ENCODE results near the gene ZNF431. TPM values are rescaled to one million over a fixed set of nuclear protein-coding genes. Genes with fewer than 3 reads are reported as not detected.

The ZNF431 gene
- polyA plus RNA-seq, 1 of the 3 experiments (the other 2 are of a cell fraction), result 2.4 TPM

DNA sequence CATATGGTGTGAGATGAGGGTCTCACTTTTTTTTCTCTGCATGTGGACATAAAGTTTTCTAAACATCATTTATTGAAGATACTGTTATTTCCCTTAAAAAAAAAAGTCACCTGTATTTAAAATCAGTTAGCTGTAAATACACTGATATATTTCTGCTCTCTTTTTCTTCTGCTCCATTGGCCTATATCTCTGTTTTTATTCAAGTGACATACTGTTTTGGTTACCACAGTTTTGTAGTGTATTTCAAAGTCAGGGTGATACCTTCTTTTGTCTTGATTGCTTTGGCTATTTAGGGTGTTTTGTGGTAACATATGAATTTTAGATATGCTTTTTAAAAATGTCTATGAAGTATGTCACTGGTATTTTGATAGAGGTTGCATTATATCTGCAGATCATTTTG is 15.8 kb upstream of the ZNF431 start:
- Histone ChIP-seq H3K4me1 (ENCODE audit: control insufficient read depth in 1 of 2, insufficient read depth in 2 of 2, low read depth in 1 of 2, low read length in 1 of 2) (no peaks in the 10 kb centered on the region), H4K20me1 (ENCODE audit: insufficient read depth) (no peaks in the 10 kb centered on the region), H3F3A (replicated peaks; ENCODE audit: insufficient read depth) (no peaks in the 10 kb centered on the region), H2AFZ (ENCODE audit: low read depth) (no peak overlapping the region), H3K27me3 (ENCODE audit: insufficient read depth) (no peaks in the 10 kb centered on the region), H3K4me2 (no peak overlapping the region), H3K79me2 (ENCODE audit: insufficient read depth) (no peaks in the 10 kb centered on the region), H3K36me3 (replicated peaks in 1 of 2; ENCODE audit: control insufficient read depth in 1 of 2, insufficient read depth in 2 of 2, low read length in 1 of 2) (peaks cover 0 to 14% of the 10 kb centered on the region in 2 experiments), H3K9me2 (no peaks in the 10 kb centered on the region), H3K27ac (ENCODE audit: low read depth in 2 of 2, low read length in 1 of 2) (no peak overlapping the region), H3K9ac (no peak overlapping the region), H3K4me3 (ENCODE audit: low read depth in 2 of 2, low read length in 1 of 2) (no peak overlapping the region), H3K9me3 (peaks cover 10% of the 10 kb centered on the region; the same call in 1 of the 2 replicates)
- CTCF ChIA-PET, result no interaction called here
- TF ChIP-seq TCF12 (IDR thresholded peaks at IDR 0.05), result no peak
- TF ChIP-seq GABPA (IDR thresholded peaks at IDR 0.05; ENCODE audit: low read depth), result no peak
- no peak for TF ChIP-seq POLR2AphosphoS5 (IDR thresholded peaks at IDR 0.05; ENCODE audit: low read depth, low read length)
- TF ChIP-seq RCOR1 (IDR thresholded peaks at IDR 0.05; ENCODE audit: low read length), result no peak
- TF ChIP-seq, protein P1, sequence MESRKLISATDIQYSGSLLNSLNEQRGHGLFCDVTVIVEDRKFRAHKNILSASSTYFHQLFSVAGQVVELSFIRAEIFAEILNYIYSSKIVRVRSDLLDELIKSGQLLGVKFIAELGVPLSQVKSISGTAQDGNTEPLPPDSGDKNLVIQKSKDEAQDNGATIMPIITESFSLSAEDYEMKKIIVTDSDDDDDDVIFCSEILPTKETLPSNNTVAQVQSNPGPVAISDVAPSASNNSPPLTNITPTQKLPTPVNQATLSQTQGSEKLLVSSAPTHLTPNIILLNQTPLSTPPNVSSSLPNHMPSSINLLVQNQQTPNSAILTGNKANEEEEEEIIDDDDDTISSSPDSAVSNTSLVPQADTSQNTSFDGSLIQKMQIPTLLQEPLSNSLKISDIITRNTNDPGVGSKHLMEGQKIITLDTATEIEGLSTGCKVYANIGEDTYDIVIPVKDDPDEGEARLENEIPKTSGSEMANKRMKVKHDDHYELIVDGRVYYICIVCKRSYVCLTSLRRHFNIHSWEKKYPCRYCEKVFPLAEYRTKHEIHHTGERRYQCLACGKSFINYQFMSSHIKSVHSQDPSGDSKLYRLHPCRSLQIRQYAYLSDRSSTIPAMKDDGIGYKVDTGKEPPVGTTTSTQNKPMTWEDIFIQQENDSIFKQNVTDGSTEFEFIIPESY (IDR thresholded peaks at IDR 0.05; ENCODE audit: borderline replicate concordance, low read depth), result no peak
- no peak for DNase-seq
- POLR2A ChIA-PET, result no interaction called here

DNA sequence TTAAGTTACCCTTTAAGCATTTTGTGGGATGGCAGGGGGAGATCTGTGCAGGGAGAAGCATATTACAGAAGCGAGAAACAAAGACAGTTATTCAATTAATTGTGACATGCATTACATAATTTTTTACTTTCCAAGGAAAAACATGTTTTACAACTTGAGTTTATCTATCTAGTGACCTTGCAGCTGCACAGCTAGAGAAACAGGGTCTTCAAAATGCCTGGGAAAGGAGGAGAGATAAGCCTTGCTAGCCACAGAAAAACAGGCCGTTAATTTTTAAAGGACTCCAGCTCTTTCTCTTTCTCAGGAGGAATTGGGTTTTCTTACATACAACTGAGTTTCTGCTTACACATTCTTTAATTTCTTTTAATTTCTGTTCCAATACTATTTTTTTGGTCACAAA is 14.8 kb upstream of the ZNF431 start:
- Histone ChIP-seq H3K36me3 (replicated peaks in 1 of 2; ENCODE audit: control insufficient read depth in 1 of 2, insufficient read depth in 2 of 2, low read length in 1 of 2) (peaks cover 0 to 9% of the 10 kb centered on the region in 2 experiments), H3K9me3 (peaks cover 10% of the 10 kb centered on the region; the same call in 1 of the 2 replicates), H4K20me1 (ENCODE audit: insufficient read depth) (no peaks in the 10 kb centered on the region), H3K79me2 (ENCODE audit: insufficient read depth) (no peaks in the 10 kb centered on the region), H3K4me2 (no peak overlapping the region), H3K9me2 (no peaks in the 10 kb centered on the region), H3K27ac (ENCODE audit: low read depth in 2 of 2, low read length in 1 of 2) (no peak overlapping the region), H3F3A (replicated peaks; ENCODE audit: insufficient read depth) (no peaks in the 10 kb centered on the region), H3K4me3 (ENCODE audit: low read depth in 2 of 2, low read length in 1 of 2) (no peak overlapping the region), H3K27me3 (ENCODE audit: insufficient read depth) (no peaks in the 10 kb centered on the region), H3K4me1 (ENCODE audit: control insufficient read depth in 1 of 2, insufficient read depth in 2 of 2, low read depth in 1 of 2, low read length in 1 of 2) (no peaks in the 10 kb centered on the region), H3K9ac (no peak overlapping the region), H2AFZ (ENCODE audit: low read depth) (no peak overlapping the region)
- no peak for TF ChIP-seq EZH2phosphoT487 (IDR thresholded peaks at IDR 0.05; ENCODE audit: borderline replicate concordance, low read depth)
- TF ChIP-seq RCOR1 (IDR thresholded peaks at IDR 0.05; ENCODE audit: low read length), result no peak
- no peak for TF ChIP-seq SMC3 (IDR thresholded peaks at IDR 0.05; ENCODE audit: low read depth, low read length)
- TF ChIP-seq TCF12 (IDR thresholded peaks at IDR 0.05), result no peak
- TF ChIP-seq YY1 (IDR thresholded peaks at IDR 0.05; ENCODE audit: low read depth), result no peak
- TF ChIP-seq, protein P1 (IDR thresholded peaks at IDR 0.05; ENCODE audit: borderline replicate concordance, low read depth), result no peak
- TF ChIP-seq EP300 (IDR thresholded peaks at IDR 0.05; ENCODE audit: borderline replicate concordance in 1 of 2, low read depth in 1 of 2, low read length in 1 of 2), result no peak
- no peak for TF ChIP-seq NFIC (IDR thresholded peaks at IDR 0.05; ENCODE audit: borderline replicate concordance)
- no peak for TF ChIP-seq TEAD4 (IDR thresholded peaks at IDR 0.05; ENCODE audit: borderline replicate concordance, insufficient read depth)
- TF ChIP-seq FOSL2 (IDR thresholded peaks at IDR 0.05; ENCODE audit: borderline replicate concordance, low read depth), result no peak
- TF ChIP-seq, protein P2, sequence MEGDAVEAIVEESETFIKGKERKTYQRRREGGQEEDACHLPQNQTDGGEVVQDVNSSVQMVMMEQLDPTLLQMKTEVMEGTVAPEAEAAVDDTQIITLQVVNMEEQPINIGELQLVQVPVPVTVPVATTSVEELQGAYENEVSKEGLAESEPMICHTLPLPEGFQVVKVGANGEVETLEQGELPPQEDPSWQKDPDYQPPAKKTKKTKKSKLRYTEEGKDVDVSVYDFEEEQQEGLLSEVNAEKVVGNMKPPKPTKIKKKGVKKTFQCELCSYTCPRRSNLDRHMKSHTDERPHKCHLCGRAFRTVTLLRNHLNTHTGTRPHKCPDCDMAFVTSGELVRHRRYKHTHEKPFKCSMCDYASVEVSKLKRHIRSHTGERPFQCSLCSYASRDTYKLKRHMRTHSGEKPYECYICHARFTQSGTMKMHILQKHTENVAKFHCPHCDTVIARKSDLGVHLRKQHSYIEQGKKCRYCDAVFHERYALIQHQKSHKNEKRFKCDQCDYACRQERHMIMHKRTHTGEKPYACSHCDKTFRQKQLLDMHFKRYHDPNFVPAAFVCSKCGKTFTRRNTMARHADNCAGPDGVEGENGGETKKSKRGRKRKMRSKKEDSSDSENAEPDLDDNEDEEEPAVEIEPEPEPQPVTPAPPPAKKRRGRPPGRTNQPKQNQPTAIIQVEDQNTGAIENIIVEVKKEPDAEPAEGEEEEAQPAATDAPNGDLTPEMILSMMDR (IDR thresholded peaks at IDR 0.05), result no peak
- TF ChIP-seq SIN3A (IDR thresholded peaks at IDR 0.05; ENCODE audit: borderline replicate concordance, low read depth, low read length), result no peak
- POLR2A ChIA-PET, result interaction anchor here (0.7 to 1.6 kb wide), 2 partner anchors 15 to 137 kb away, joined by 3 to 4 read pairs; partner anchors contain the start of gene ZNF431
- no peak for DNase-seq
- 38% methylated on average over 2 of the region's 2 CpGs for WGBS (ENCODE audit: low lambda C conversion rate)
- CTCF ChIA-PET, result no interaction called here
